ENCODE measurements around the gene DYNC1H1. TPM values are rescaled to one million over a fixed set of nuclear protein-coding genes. Genes with fewer than 3 reads are reported as not detected.

The DYNC1H1 gene
- total RNA-seq, 4 donors from 2014 or later = 556 to 753 (median 634) TPM

DNA sequence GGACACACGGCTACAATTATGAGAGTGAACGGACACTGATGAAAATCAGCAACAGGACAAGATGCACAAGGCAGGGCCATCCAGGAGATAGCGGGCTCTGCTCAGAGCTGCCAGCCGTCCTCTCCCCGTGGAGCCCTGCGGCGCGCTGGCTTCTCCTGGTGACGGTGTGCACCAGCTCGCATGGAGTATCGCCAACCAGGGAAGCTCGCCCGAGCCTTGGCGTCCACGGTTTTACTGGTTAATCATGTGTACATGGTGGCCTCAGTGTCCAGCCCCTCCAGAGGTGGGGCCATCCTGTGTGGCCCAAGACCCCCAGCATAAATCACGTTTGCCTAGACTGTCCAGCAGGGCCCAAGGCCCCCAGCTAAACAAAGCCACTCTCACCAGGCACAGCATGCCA is 31.2 kb upstream of the DYNC1H1 start:
- no peak overlapping the region for H3K27ac ChIP-seq
- H3K4me1 ChIP-seq = peaks cover 3% of the 10 kb centered on the region
- DNase-seq (ENCODE audit: low spot score in 2 of 2) = peak in 1 of 2 donors; percentile 45
- WGBS = 67% methylated on average over 4 of the region's 16 CpGs
- no peak overlapping the region for H3K4me3 ChIP-seq
- H3K9me3 ChIP-seq = no peaks in the 10 kb centered on the region
- peaks cover 9% of the 10 kb centered on the region for H3K27me3 ChIP-seq
- TF ChIP-seq EP300 (IDR thresholded peaks at IDR 0.05) = no peak
- no peak for TF ChIP-seq POLR2AphosphoS5 (IDR thresholded peaks at IDR 0.05)
- no peak for TF ChIP-seq POLR2A (IDR thresholded peaks at IDR 0.05)
- TF ChIP-seq, protein P1, sequence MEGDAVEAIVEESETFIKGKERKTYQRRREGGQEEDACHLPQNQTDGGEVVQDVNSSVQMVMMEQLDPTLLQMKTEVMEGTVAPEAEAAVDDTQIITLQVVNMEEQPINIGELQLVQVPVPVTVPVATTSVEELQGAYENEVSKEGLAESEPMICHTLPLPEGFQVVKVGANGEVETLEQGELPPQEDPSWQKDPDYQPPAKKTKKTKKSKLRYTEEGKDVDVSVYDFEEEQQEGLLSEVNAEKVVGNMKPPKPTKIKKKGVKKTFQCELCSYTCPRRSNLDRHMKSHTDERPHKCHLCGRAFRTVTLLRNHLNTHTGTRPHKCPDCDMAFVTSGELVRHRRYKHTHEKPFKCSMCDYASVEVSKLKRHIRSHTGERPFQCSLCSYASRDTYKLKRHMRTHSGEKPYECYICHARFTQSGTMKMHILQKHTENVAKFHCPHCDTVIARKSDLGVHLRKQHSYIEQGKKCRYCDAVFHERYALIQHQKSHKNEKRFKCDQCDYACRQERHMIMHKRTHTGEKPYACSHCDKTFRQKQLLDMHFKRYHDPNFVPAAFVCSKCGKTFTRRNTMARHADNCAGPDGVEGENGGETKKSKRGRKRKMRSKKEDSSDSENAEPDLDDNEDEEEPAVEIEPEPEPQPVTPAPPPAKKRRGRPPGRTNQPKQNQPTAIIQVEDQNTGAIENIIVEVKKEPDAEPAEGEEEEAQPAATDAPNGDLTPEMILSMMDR (IDR thresholded peaks at IDR 0.05) = no peak
- H3K36me3 ChIP-seq = no peaks in the 10 kb centered on the region

GRCh38 chr14:101934601-101935150 is 29.7 kb upstream of the DYNC1H1 start:
- Histone ChIP-seq H3K27me3 (peaks cover 9% of the 10 kb centered on the region), H3K27ac (no peak overlapping the region), H3K4me3 (no peak overlapping the region), H3K9me3 (no peaks in the 10 kb centered on the region), H3K36me3 (no peaks in the 10 kb centered on the region), H3K4me1 (no peaks in the 10 kb centered on the region)
- WGBS = 82% methylated on average over 3 of the region's 14 CpGs
- DNase-seq (ENCODE audit: low spot score in 2 of 2) = peak in 1 of 2 donors; percentile 36
- TF ChIP-seq EP300 (IDR thresholded peaks at IDR 0.05) (no peak), POLR2AphosphoS5 (IDR thresholded peaks at IDR 0.05) (no peak), POLR2A (IDR thresholded peaks at IDR 0.05) (no peak)
- TF ChIP-seq, protein P1 (IDR thresholded peaks at IDR 0.05) = no peak

GRCh38 chr14:101937926-101938767 is 26.2 kb upstream of the DYNC1H1 start:
- no peaks in the 10 kb centered on the region for H3K4me1 ChIP-seq
- H3K27me3 ChIP-seq = peaks cover 9% of the 10 kb centered on the region
- H3K36me3 ChIP-seq = no peaks in the 10 kb centered on the region
- no peaks in the 10 kb centered on the region for H3K9me3 ChIP-seq
- TF ChIP-seq POLR2AphosphoS5 (IDR thresholded peaks at IDR 0.05) (no peak), POLR2A (IDR thresholded peaks at IDR 0.05) (no peak), EP300 (IDR thresholded peaks at IDR 0.05) (no peak)
- TF ChIP-seq, protein P1 (IDR thresholded peaks at IDR 0.05) = no peak
- H3K4me3 ChIP-seq = no peak overlapping the region
- WGBS = 61% methylated on average over 13 of the region's 13 CpGs
- H3K27ac ChIP-seq = no peak overlapping the region
- DNase-seq (ENCODE audit: low spot score in 2 of 2) = peak in 1 of 2 donors; percentile 36

DNA sequence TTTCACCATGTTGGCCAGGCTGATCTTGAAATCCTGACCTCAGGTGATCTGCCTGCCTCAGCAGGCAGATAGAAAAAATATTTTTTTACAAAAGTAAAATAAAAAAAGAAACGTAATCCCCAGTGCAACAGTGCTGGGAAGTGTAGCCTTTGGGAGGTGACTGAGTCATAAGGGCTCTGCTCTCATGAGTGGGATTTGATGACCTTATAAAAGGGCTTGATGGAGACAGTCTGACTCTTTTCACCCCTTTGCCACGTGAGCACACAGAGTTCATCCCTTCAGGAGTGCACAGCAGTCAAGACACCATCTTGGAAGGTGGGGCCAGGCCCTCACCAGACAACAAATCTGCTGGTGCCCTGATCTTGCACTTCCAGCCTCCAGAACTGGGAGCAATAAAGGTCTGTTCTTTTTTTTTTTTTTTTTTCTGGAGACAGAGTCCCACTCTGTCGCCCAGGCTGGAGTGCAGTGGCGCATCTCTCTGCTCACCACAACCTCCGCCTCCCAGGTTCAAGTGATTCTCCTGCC is 24.7 kb upstream of the DYNC1H1 start:
- Histone ChIP-seq H3K36me3 (no peaks in the 10 kb centered on the region), H3K27me3 (peaks cover 9% of the 10 kb centered on the region), H3K4me3 (no peak overlapping the region), H3K27ac (no peak overlapping the region), H3K4me1 (no peaks in the 10 kb centered on the region), H3K9me3 (no peaks in the 10 kb centered on the region)
- TF ChIP-seq EP300 (IDR thresholded peaks at IDR 0.05) (no peak), POLR2AphosphoS5 (IDR thresholded peaks at IDR 0.05) (no peak), POLR2A (IDR thresholded peaks at IDR 0.05) (no peak)
- TF ChIP-seq, protein P1 (IDR thresholded peaks at IDR 0.05) = no peak
- DNase-seq (ENCODE audit: low spot score in 2 of 2) = peak in 1 of 2 donors; percentile 10
- WGBS = 69% methylated on average over 5 of the region's 5 CpGs

GRCh38 chr14:101944451-101944850 is 19.9 kb upstream of the DYNC1H1 start:
- H3K27ac ChIP-seq = no peak overlapping the region
- 75% methylated on average over 5 of the region's 5 CpGs for WGBS
- no peaks in the 10 kb centered on the region for H3K36me3 ChIP-seq
- DNase-seq (ENCODE audit: low spot score in 2 of 2) = no peak
- no peaks in the 10 kb centered on the region for H3K9me3 ChIP-seq
- no peak overlapping the region for H3K4me3 ChIP-seq
- TF ChIP-seq POLR2A (IDR thresholded peaks at IDR 0.05) (no peak), POLR2AphosphoS5 (IDR thresholded peaks at IDR 0.05) (no peak), EP300 (IDR thresholded peaks at IDR 0.05) (no peak)
- TF ChIP-seq, protein P1 (IDR thresholded peaks at IDR 0.05) = no peak
- peaks cover 16% of the 10 kb centered on the region for H3K4me1 ChIP-seq
- H3K27me3 ChIP-seq = no peaks in the 10 kb centered on the region
